WTC11 (cell line): ENCODE measurements around the gene HPCAL1. TPM values are rescaled to one million over a fixed set of nuclear protein-coding genes. Genes with fewer than 3 reads are reported as not detected.
A peak's percentile ranks its signal among the peaks of the same experiment; 100 is the strongest.

Experiments
- ATAC-seq: fragments of 200-7000 bp; cut with Tn5 transposase; 2 replicates; pipeline ENCODE4 v1.10.0; 2021; ENCODE audit warnings: mild to moderate bottlenecking, moderate library complexity
- CTCF ChIA-PET: fragments of 300-600 bp; sonication (Branson Sonifier 250); formaldehyde crosslinking; loops from one replicate; lab custom pipeline; 2021; ENCODE audit warnings: antibody characterized with exemption; lab: Charles Lee
- POLR2A ChIA-PET: fragments of 350-600 bp; sonication (Branson Sonifier 250); formaldehyde crosslinking; loops from one replicate; lab custom pipeline; 2021; ENCODE audit warnings: antibody characterized with exemption; lab: Charles Lee
- DNase-seq: peaks from one replicate; pipeline ENCODE4 v3.0.0; 2021; ENCODE audit warnings: low spot score
- H3K27ac Mint-ChIP-seq: 2 replicates; pipeline ENCODE4 v1.8.0; 2021; ENCODE audit warnings: mixed read lengths
- H3K27me3 Mint-ChIP-seq: 2 replicates; pipeline ENCODE4 v1.8.0; 2021; ENCODE audit warnings: low read depth, mild to moderate bottlenecking, moderate library complexity, mixed read lengths
- H3K36me3 Mint-ChIP-seq: 2 replicates; pipeline ENCODE4 v1.8.0; 2021; ENCODE audit warnings: mixed read lengths
- H3K4me1 Mint-ChIP-seq: 2 replicates; pipeline ENCODE4 v1.8.0; 2022; ENCODE audit warnings: mixed read lengths
- H3K4me3 Mint-ChIP-seq: 2 replicates; pipeline ENCODE4 v1.8.0; 2021; ENCODE audit warnings: mild to moderate bottlenecking, moderate library complexity, mixed read lengths
- H3K9me3 Mint-ChIP-seq: 2 replicates; pipeline ENCODE4 v1.8.0; 2021; ENCODE audit warnings: mixed read lengths
- ELF4 ChIP-seq: sonication (generic); formaldehyde crosslinking; IDR thresholded peaks from 2 replicates; pipeline ENCODE4 v1.8.1; 2022; ENCODE audit warnings: low read depth, mild to moderate bottlenecking, moderate library complexity, missing genetic modification reagents
- GABPB1 ChIP-seq: sonication (generic); formaldehyde crosslinking; IDR thresholded peaks from 2 replicates; pipeline ENCODE4 v1.8.1; 2023; ENCODE audit warnings: mild to moderate bottlenecking, missing genetic modification reagents
- MYBL2 ChIP-seq: sonication (generic); formaldehyde crosslinking; IDR thresholded peaks from 2 replicates; pipeline ENCODE4 v1.8.1; 2023; ENCODE audit warnings: mild to moderate bottlenecking, moderate library complexity, missing genetic modification reagents
- PRRX2 ChIP-seq: fragments of 250-450 bp; sonication (Bioruptor Pico); IDR thresholded peaks from 2 replicates; pipeline ENCODE4 v1.8.0; 2021; ENCODE audit warnings: mild to moderate bottlenecking
- RELA ChIP-seq: sonication (generic); formaldehyde crosslinking; IDR thresholded peaks from 2 replicates; pipeline ENCODE4 v1.8.1; 2022; ENCODE audit warnings: missing genetic modification reagents, mild to moderate bottlenecking, borderline replicate concordance
- RORB ChIP-seq: fragments of 250-450 bp; sonication (Bioruptor Pico); IDR thresholded peaks from 2 replicates; pipeline ENCODE4 v1.9.0; 2021; ENCODE audit warnings: mild to moderate bottlenecking
- ZNF121 ChIP-seq: sonication (generic); formaldehyde crosslinking; IDR thresholded peaks from 2 replicates; pipeline ENCODE4 v1.8.0; 2023; ENCODE audit warnings: missing genetic modification reagents
- ZNF219 ChIP-seq: sonication (generic); formaldehyde crosslinking; IDR thresholded peaks from 2 replicates; pipeline ENCODE4 v1.8.0; 2023; ENCODE audit warnings: missing genetic modification reagents, mild to moderate bottlenecking, borderline replicate concordance
- ZNF416 ChIP-seq: fragments of 250-450 bp; sonication (Bioruptor Pico); IDR thresholded peaks from 2 replicates; pipeline ENCODE4 v1.9.0; 2021; ENCODE audit warnings: mild to moderate bottlenecking, inconsistent platforms
- total RNA-seq: library from RNA; stranded (reverse); gene quantifications from 3 replicates; pipeline ENCODE4 v1.2.3, GENCODE V29; 2021
- TF ChIP-seq, protein P1 (sequence below): sonication (generic); formaldehyde crosslinking; IDR thresholded peaks from 2 replicates; pipeline ENCODE4 v1.8.1; 2022; ENCODE audit warnings: low read depth, mild to moderate bottlenecking, moderate library complexity, missing genetic modification reagents, borderline replicate concordance
- TF ChIP-seq, protein P2 (sequence below): sonication (generic); formaldehyde crosslinking; IDR thresholded peaks from 2 replicates; pipeline ENCODE4 v1.8.0; 2023; ENCODE audit warnings: missing genetic modification reagents, mild to moderate bottlenecking, borderline replicate concordance
- TF ChIP-seq, protein P3 (sequence below): fragments of 250-450 bp; sonication (Bioruptor Pico); conservative IDR thresholded peaks from 2 replicates; pipeline ENCODE4 v1.9.0; 2021; ENCODE audit warnings: mild to moderate bottlenecking
- TF ChIP-seq, protein P4 (sequence below): fragments of 250-450 bp; sonication (Bioruptor Pico); IDR thresholded peaks from 2 replicates; pipeline ENCODE4 v2.1.2; 2022; ENCODE audit warnings: mild to moderate bottlenecking, moderate library complexity

The HPCAL1 gene
- total RNA-seq, 1 experiment from 2014 or later, result 11.8 TPM

DNA sequence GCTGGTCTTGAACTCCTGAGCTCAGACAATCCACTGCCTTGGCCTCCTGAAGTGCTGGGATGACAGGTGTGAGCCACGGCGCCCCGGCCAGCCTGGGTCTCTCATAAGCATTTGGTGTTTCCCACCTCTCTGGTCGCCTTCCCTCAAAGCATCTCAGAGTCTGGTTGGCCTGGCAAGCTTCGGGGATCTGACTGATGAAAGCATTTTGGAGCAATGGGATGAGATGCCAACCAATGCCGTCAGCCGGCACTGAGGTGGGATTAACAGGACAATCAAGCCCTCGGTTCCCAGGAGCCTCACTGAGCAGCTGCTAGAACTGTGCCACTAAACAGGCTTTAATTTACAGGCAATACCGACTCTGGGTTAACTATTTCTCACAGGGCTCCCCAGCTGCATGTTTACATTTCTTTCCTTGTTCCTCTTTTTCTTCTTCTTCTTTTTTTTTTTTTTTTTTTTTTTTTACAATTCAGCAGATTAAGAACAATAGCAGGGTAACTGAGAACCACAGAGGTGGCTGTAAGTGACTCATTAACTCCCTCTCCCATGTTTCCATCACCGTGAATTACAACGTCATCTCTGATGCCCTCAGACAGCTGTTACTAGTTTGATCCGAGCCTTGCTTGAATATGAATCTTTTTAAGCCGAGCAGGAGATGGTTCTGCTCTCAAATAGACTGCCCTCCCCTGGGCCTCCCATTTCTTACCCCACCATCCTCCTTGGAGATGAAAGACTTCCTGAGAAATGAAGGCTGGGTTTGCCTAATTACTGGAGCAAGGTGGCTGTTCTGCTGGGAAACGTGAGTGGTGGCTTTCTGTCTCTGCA is 107.5 kb downstream of the HPCAL1 start (continued):
- TF ChIP-seq, protein P1, sequence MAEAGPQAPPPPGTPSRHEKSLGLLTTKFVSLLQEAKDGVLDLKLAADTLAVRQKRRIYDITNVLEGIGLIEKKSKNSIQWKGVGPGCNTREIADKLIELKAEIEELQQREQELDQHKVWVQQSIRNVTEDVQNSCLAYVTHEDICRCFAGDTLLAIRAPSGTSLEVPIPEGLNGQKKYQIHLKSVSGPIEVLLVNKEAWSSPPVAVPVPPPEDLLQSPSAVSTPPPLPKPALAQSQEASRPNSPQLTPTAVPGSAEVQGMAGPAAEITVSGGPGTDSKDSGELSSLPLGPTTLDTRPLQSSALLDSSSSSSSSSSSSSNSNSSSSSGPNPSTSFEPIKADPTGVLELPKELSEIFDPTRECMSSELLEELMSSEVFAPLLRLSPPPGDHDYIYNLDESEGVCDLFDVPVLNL (CRISPR knock-in tag), result no peak

DNA sequence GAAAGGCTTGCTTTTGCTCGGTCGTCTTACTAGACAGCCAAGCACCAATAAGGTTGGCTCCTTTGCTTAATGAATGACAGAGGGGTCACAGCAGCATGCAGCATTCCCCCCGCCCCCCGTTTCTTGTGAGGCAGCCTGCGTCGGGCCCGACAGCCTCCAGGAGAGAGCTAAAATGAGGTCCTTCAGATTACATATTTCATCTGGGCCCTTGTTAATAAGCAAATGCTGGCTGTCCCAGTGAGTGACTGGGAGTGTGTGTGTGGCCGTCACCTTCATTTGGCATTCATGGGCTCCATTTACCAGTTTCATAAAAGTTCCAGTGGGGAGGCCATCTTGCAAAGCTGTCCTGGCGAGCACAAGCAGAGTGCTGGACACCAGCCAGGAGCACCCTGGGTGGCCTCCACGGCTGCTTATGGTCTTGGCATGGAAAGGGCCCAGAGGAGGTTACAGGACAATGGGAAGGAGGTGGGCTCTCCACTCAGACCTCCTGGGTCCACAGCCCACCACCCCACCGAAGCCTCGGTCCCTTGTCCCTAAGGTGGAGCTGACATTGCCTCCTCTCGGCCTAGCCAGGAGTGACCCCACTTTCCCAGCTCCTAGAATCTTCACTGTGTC is 108.2 kb downstream of the HPCAL1 start:
- H3K36me3 Mint-ChIP-seq, result no peaks in the 10 kb centered on the region
- no peak for TF ChIP-seq ZNF416
- TF ChIP-seq, all 79 proteins: peak for 0
- ChIA-PET CTCF (interaction anchor here (1.1 to 5.8 kb wide), 4 partner anchors 23 to 269 kb away, joined by 3 to 104 read pairs (median 4); no protein-coding TSS in a partner anchor), POLR2A (no interaction called here)
- Mint-ChIP-seq H3K27ac (no peak overlapping the region), H3K4me3 (no peak overlapping the region), H3K9me3 (peaks cover 11% of the 10 kb centered on the region), H3K27me3 (no peaks in the 10 kb centered on the region), H3K4me1 (peaks cover 9% of the 10 kb centered on the region)
- DNase-seq (no peak), ATAC-seq (no peak)

DNA sequence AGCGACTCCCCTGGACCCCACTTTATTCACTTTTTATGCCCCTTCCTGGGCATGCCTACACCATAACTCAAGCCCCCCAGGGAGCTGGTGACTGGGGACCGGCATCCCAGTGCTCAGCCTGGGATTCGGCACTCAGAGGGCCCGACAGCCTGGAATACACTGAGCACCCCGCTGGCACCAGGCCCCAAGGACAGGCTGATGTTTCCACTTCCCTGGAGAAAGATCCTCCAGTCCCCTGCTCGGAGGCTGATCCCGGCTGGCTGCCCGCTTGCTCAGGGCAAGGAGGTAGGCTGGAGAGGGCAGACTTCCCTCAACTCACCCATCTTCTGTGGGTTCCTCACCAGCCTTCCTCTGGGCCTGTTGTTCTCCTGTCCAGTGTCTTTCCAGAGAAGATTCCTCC is 108.9 kb downstream of the HPCAL1 start:
- ChIA-PET POLR2A (no interaction called here), CTCF (interaction anchor here (1.1 to 5.8 kb wide), 3 partner anchors 22 to 270 kb away, joined by 3 to 104 read pairs (median 3); no protein-coding TSS in a partner anchor)
- DNase-seq (no peak), ATAC-seq (no peak)
- Mint-ChIP-seq H3K4me3 (no peak overlapping the region), H3K9me3 (peaks cover 11% of the 10 kb centered on the region), H3K36me3 (no peaks in the 10 kb centered on the region), H3K27me3 (no peaks in the 10 kb centered on the region), H3K27ac (no peak overlapping the region), H3K4me1 (peaks cover 9% of the 10 kb centered on the region)
- TF ChIP-seq ZNF219 (CRISPR knock-in tag) (no peak), RELA (no peak), PRRX2 (no peak)
- TF ChIP-seq, protein P2, sequence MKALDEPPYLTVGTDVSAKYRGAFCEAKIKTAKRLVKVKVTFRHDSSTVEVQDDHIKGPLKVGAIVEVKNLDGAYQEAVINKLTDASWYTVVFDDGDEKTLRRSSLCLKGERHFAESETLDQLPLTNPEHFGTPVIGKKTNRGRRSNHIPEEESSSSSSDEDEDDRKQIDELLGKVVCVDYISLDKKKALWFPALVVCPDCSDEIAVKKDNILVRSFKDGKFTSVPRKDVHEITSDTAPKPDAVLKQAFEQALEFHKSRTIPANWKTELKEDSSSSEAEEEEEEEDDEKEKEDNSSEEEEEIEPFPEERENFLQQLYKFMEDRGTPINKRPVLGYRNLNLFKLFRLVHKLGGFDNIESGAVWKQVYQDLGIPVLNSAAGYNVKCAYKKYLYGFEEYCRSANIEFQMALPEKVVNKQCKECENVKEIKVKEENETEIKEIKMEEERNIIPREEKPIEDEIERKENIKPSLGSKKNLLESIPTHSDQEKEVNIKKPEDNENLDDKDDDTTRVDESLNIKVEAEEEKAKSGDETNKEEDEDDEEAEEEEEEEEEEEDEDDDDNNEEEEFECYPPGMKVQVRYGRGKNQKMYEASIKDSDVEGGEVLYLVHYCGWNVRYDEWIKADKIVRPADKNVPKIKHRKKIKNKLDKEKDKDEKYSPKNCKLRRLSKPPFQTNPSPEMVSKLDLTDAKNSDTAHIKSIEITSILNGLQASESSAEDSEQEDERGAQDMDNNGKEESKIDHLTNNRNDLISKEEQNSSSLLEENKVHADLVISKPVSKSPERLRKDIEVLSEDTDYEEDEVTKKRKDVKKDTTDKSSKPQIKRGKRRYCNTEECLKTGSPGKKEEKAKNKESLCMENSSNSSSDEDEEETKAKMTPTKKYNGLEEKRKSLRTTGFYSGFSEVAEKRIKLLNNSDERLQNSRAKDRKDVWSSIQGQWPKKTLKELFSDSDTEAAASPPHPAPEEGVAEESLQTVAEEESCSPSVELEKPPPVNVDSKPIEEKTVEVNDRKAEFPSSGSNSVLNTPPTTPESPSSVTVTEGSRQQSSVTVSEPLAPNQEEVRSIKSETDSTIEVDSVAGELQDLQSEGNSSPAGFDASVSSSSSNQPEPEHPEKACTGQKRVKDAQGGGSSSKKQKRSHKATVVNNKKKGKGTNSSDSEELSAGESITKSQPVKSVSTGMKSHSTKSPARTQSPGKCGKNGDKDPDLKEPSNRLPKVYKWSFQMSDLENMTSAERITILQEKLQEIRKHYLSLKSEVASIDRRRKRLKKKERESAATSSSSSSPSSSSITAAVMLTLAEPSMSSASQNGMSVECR (CRISPR knock-in tag), result no peak
- TF ChIP-seq, protein P3, sequence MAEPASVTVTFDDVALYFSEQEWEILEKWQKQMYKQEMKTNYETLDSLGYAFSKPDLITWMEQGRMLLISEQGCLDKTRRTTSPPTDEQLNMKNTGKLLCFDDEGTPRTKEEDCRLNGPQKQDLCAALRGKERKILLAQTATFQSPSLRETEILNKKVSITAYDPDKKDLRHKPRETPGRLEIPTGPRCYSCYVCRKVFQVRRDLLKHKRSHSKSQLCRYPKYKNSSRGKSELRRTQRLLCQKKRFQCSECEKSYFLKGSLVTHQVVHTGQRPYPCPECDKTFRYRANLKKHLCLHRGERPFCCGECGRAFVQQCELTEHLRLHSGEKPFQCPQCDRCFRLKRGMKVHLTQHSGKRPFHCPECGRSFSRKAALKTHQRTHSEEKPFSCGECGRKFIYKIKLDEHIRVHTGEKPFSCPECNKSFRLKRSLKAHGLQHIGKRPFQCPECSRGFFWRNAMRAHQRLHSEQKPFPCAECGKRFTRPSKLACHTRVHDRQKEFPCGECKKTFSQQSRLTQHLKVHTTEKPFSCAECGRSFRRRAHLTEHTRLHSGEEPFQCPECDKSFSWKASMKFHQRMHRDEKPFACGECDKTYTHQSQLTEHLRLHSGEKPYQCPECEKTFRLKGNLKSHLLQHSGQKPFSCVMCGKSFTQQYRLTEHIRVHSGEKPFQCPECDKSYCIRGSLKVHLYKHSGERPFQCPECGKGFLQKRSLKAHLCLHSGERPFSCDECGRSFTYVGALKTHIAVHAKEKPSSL (CRISPR knock-in tag), result no peak

DNA sequence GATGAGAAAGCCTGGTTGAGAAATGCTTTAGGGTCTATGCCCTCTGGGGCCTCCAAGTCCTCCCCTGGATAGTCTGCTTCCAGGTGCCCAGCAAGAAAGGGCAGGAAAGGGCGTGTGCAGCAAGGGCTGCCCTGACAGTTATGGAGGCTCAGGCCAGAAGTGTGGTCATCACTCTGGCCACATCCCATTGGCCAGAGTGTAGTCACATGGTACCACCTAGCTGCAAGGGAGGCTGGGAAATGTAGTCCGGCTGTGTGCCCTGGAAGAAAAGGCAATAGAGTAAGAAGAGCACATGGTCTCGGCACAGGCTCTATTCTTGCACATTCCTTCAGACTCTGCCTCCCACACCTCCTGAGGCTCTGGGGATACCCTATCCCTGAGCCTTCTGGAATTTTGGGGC is 109.7 kb downstream of the HPCAL1 start:
- H3K27me3 Mint-ChIP-seq, result no peaks in the 10 kb centered on the region
- no peak overlapping the region for H3K4me3 Mint-ChIP-seq
- ChIA-PET POLR2A (interaction anchor here (0.8 kb wide), 1 partner anchor 9 kb away, joined by 3 read pairs; no protein-coding TSS in a partner anchor), CTCF (interaction anchor here (1.0 to 5.8 kb wide), 4 partner anchors 12 to 249 kb away, joined by 3 to 104 read pairs (median 3); no protein-coding TSS in a partner anchor)
- peaks cover 11% of the 10 kb centered on the region for H3K9me3 Mint-ChIP-seq
- peaks cover 9% of the 10 kb centered on the region for H3K4me1 Mint-ChIP-seq
- H3K27ac Mint-ChIP-seq, result no peak overlapping the region
- no peaks in the 10 kb centered on the region for H3K36me3 Mint-ChIP-seq
- ATAC-seq, result peak; percentile 50
- DNase-seq, result peak; percentile 68
- TF ChIP-seq, protein P4, sequence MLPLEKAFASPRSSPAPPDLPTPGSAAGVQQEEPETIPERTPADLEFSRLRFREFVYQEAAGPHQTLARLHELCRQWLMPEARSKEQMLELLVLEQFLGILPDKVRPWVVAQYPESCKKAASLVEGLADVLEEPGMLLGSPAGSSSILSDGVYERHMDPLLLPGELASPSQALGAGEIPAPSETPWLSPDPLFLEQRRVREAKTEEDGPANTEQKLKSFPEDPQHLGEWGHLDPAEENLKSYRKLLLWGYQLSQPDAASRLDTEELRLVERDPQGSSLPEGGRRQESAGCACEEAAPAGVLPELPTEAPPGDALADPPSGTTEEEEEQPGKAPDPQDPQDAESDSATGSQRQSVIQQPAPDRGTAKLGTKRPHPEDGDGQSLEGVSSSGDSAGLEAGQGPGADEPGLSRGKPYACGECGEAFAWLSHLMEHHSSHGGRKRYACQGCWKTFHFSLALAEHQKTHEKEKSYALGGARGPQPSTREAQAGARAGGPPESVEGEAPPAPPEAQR, result no peak
- TF ChIP-seq ELF4 (CRISPR knock-in tag) (no peak), GABPB1 (no peak), ZNF121 (CRISPR knock-in tag) (no peak), MYBL2 (CRISPR knock-in tag) (no peak), RORB (CRISPR knock-in tag) (no peak)
- TF ChIP-seq, protein P2 (CRISPR knock-in tag), result no peak
